K562 (cell line): Measurements from ENCODE around the gene TMEM214. TPM values are rescaled to one million over a fixed set of nuclear protein-coding genes. Genes with fewer than 3 reads are reported as not detected.

Experiments
- E2F3 ChIP-seq: fragments of 250-450 bp; sonication (Bioruptor Pico); IDR thresholded peaks from 2 replicates; pipeline ENCODE4 v1.4.0; 2020; ENCODE audit warnings: mild to moderate bottlenecking
- HEY1 ChIP-seq: fragments of 250-450 bp; sonication (Bioruptor Pico); IDR thresholded peaks from 2 replicates; pipeline ENCODE4 v1.5.0; 2020; ENCODE audit warnings: mild to moderate bottlenecking, moderate library complexity, borderline replicate concordance
- MAFF ChIP-seq: IDR thresholded peaks from 2 replicates; pipeline ENCODE4 v1.6.1; 2012; ENCODE audit warnings: low read length, improper control_type of control experiment
- MAFK ChIP-seq: IDR thresholded peaks from 2 replicates; pipeline ENCODE4 v1.6.1; 2011; ENCODE audit warnings: low read length, improper control_type of control experiment
- NR2F6 ChIP-seq: fragments of 450-650 bp; formaldehyde crosslinking; IDR thresholded peaks from 2 replicates; pipeline ENCODE4 v1.4.0; 2020; ENCODE audit warnings: mild to moderate bottlenecking
- PHB2 ChIP-seq: fragments of 450-650 bp; IDR thresholded peaks from 2 replicates; pipeline ENCODE4 v1.6.1; 2017; ENCODE audit warnings: low read depth
- RB1 ChIP-seq: fragments of 450-650 bp; IDR thresholded peaks from 2 replicates; pipeline ENCODE4 v1.6.1; 2017; ENCODE audit warnings: low read depth, mild to moderate bottlenecking
- SAFB ChIP-seq: fragments of 200-400 bp; formaldehyde crosslinking; IDR thresholded peaks from 2 replicates; pipeline ENCODE4 v1.6.1; 2017; ENCODE audit warnings: low read depth, low read length, borderline replicate concordance
- polyA plus RNA-seq, 8 experiments: library from polyadenylated mRNA; depleted of rRNA in 4 of 8; stranded (reverse) in 5 of 8; unstranded in 3 of 8; fragments of >200 nt; fragmentation: Nextera tagmentation in 2 of 8; fragmentation: Illumina TruSeq in 1 of 8; extraction: Ambion mirVana in 2 of 8; extraction: Trizol in 1 of 8; gene quantifications; 2 replicates each; pipeline versions ENCODE4 v1.2.1 to v1.2.3, GENCODE V29; 2011 to 2014; ENCODE audit warnings: inconsistent platforms in 1 of 8, missing spikeins in 1 of 8
- total RNA-seq, 7 experiments: library from RNA; depleted of rRNA in 6 of 7; stranded (reverse); fragments of >200 nt in 6 of 7; fragmentation: Illumina TruSeq in 2 of 7; extraction: Trizol in 2 of 7; gene quantifications; 2 replicates each; pipeline versions ENCODE4 v1.2.1 to v1.2.3, GENCODE V29; 2011 to 2021; ENCODE audit warnings: low replicate concordance in 1 of 7
- TF ChIP-seq, protein P1 (sequence below): conservative IDR thresholded peaks from 2 replicates; pipeline ENCODE4 v1.6.1; 2011; ENCODE audit warnings: low read depth, mild to moderate bottlenecking, low read length; ENCODE audit not compliant: control insufficient read depth
- TF ChIP-seq, protein P2 (sequence below): sonication (generic); formaldehyde crosslinking; IDR thresholded peaks from 2 replicates; pipeline ENCODE4 v1.8.0; 2022; ENCODE audit warnings: mild to moderate bottlenecking, missing genetic modification reagents

The TMEM214 gene
- total and polyA plus RNA-seq, 9 of the 15 experiments (the other 6 are each of a cell fraction or from before 2014, with no cell fraction given), result 11.4 to 81.4 (median 44.1) TPM

DNA sequence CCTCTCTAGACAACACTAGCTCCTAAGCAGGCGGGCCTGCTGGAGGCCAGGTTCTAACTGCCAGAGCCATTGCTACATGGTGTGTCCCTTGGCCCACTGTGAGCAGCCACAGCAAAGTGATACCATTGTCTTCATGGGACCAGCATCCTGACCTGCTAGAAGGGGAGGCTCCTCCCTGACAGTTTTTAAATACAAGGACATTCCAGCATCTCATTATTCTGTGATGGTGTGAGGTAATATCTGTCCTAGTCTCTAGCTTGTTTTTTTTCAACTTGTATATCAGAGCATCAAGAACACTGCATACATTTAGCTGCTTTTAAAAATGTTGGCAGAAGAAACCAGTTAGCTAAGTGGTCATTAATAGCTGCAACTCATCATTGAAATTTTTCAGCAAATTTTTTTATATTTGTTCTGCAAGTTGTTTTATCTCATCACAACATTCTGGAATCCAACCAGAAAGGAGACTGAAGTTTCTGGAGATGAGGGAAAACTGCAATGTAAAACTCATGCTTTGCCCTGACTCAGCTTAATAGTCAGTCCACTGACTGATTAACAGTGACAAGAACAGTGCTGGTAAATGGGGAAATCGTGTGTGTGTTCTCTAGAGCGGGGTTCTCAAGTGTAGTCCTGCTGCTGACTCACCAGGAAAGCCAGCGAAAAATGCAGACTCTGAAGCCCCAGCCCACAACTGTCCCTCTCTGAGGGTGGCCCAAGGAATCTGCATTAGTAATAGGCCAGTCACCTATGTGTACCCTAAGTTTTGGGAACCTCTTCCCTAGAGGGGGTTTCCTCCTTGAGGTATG, 44.5 kb upstream of the TMEM214 start (continued):
- TF ChIP-seq RB1 (no peak), MAFF (peak; percentile 83), E2F3 (CRISPR knock-in tag) (no peak), HEY1 (CRISPR knock-in tag) (no peak), SAFB (no peak), NR2F6 (no peak), PHB2 (no peak), MAFK (peak; percentile 86)
- TF ChIP-seq, protein P1, sequence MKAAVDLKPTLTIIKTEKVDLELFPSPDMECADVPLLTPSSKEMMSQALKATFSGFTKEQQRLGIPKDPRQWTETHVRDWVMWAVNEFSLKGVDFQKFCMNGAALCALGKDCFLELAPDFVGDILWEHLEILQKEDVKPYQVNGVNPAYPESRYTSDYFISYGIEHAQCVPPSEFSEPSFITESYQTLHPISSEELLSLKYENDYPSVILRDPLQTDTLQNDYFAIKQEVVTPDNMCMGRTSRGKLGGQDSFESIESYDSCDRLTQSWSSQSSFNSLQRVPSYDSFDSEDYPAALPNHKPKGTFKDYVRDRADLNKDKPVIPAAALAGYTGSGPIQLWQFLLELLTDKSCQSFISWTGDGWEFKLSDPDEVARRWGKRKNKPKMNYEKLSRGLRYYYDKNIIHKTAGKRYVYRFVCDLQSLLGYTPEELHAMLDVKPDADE, result no peak
- TF ChIP-seq, protein P2, sequence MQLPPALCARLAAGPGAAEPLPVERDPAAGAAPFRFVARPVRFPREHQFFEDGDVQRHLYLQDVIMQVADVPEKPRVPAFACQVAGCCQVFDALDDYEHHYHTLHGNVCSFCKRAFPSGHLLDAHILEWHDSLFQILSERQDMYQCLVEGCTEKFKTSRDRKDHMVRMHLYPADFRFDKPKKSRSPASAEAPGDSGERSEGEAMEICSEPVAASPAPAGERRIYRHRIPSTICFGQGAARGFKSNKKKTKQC (CRISPR knock-in tag), result no peak
